ENCODE measurements around the gene ANKRD37. TPM values are rescaled to one million over a fixed set of nuclear protein-coding genes. Genes with fewer than 3 reads are reported as not detected.

Gene ANKRD37
- total RNA-seq (2014; rRNA removed; shearing (Covaris generic)), result 14.4 and 23.7 TPM in 2 replicates

GRCh38 chr4:185396724-185397385 lies at the start of gene ANKRD37:
Gene ANKRD37, plus strand, starts transcription at chr4:185396841. Its CDS starts 83 bp downstream, at chr4:185396924.

GRCh38 chr4:185395238-185395955 lies 1.2 kb upstream of the ANKRD37 start, which contains the start of gene LRP2BP:
Gene LRP2BP, minus strand, starts transcription at chr4:185395924. Its CDS starts 17,738 bp downstream, at chr4:185378186.

GRCh38 chr4:185425647-185426352 lies 29.2 kb downstream of the ANKRD37 start, which contains the start of gene UFSP2:
Gene UFSP2, minus strand, starts transcription at chr4:185425964. Its CDS starts 96 bp downstream, at chr4:185425868.

Small RNA genes within 50 kb of the gene (small RNA-seq; reads per million reads assigned to genes)
- gene RF00019, result not detected

Other genes starting within 250 kb of the ANKRD37 start
- 28.8 and 32.9 TPM in 2 replicates for gene CFAP97, start 192.8 kb upstream of the ANKRD37 start, total RNA-seq (2014; rRNA removed; shearing (Covaris generic))
- gene SNX25, start 187.2 kb upstream of the ANKRD37 start, total RNA-seq (2014; rRNA removed; shearing (Covaris generic)), result 21.3 and 28.5 TPM in 2 replicates
- gene LRP2BP, start 917 bp upstream of the ANKRD37 start, total RNA-seq (2014; rRNA removed; shearing (Covaris generic)), result 0.15 and 0.24 TPM in 2 replicates
- gene UFSP2, start 29.1 kb downstream of the ANKRD37 start, total RNA-seq (2014; rRNA removed; shearing (Covaris generic)), result 28.1 and 31.2 TPM in 2 replicates
- gene CCDC110, start 74.9 kb downstream of the ANKRD37 start, total RNA-seq (2014; rRNA removed; shearing (Covaris generic)), result 0.34 TPM in 1 of 2 replicates, not detected in the other
- gene PDLIM3, start 138.7 kb downstream of the ANKRD37 start, total RNA-seq (2014; rRNA removed; shearing (Covaris generic)), result 17.0 and 25.9 TPM in 2 replicates